ENCODE results near the gene RGS12. TPM values are rescaled to one million over a fixed set of nuclear protein-coding genes. Genes with fewer than 3 reads are reported as not detected.

RGS12 gene
- total RNA-seq, 1 experiment from 2014 or later: 16.9 TPM

- H3K9ac ChIP-seq (ENCODE audit: extremely low read depth, insufficient read length, low read length): no peak overlapping the region
- peaks cover 41 to 58% of the 10 kb centered on the region in 2 experiments for H3K4me1 Mint-ChIP-seq
- peak overlapping the region in 1 of 3 experiments; percentile 75; a peak in 1 of 7 replicates for H3K27ac Mint-ChIP-seq
- no peak overlapping the region; the same call in 1 of the 2 replicates for H3K14ac ChIP-seq (ENCODE audit: insufficient read depth, low read length)
- peaks cover 16% of the 10 kb centered on the region for H3K23me2 ChIP-seq (ENCODE audit: insufficient read length, low read depth, low read length, poor library complexity, severe bottlenecking)
- H3K79me2 ChIP-seq (ENCODE audit: insufficient read depth, low read length): no peaks in the 10 kb centered on the region
- H4K5ac ChIP-seq (ENCODE audit: insufficient read length, low read depth, low read length): no peak overlapping the region
- H2BK20ac ChIP-seq (ENCODE audit: low read depth, low read length, poor library complexity, severe bottlenecking): no peak overlapping the region
- no peak overlapping the region for H3K18ac ChIP-seq (ENCODE audit: insufficient read length, low read depth, low read length)
- WGBS (ENCODE audit: extremely low coverage, insufficient read length, low lambda C conversion rate): no CpG with 5 or more reads among the region's 12 CpGs
- peaks cover 3% of the 10 kb centered on the region for H4K20me1 ChIP-seq (ENCODE audit: control insufficient read depth, insufficient read depth, insufficient read length)
- H3T11ph ChIP-seq (ENCODE audit: low read length): no peak overlapping the region
- H2BK5ac ChIP-seq (ENCODE audit: insufficient read length, low read length): no peak overlapping the region
- no peak overlapping the region for H2AK5ac ChIP-seq (ENCODE audit: insufficient read length, low read length)
- H3K56ac ChIP-seq (ENCODE audit: insufficient read length, low read depth, low read length): no peak overlapping the region
- no peak overlapping the region for H2BK120ac ChIP-seq (ENCODE audit: low read depth, low read length, poor library complexity, severe bottlenecking)
- no peaks in the 10 kb centered on the region for H3K9me3 ChIP-seq (ENCODE audit: control insufficient read depth, low read depth, low read length)
- no peak for TF ChIP-seq CTCF (conservative IDR thresholded peaks at IDR 0.05)
- no peak for DNase-seq
- H3K4ac ChIP-seq (ENCODE audit: low read depth, low read length): no peak overlapping the region
- H3K23ac ChIP-seq (ENCODE audit: insufficient read length, low read depth, low read length): no peak overlapping the region
- H2AFZ ChIP-seq (ENCODE audit: low read length): no peak overlapping the region
- H4K8ac ChIP-seq (replicated peaks; ENCODE audit: insufficient read length, low read depth, low read length): no peak overlapping the region
- no peak overlapping the region for H3K27ac ChIP-seq (ENCODE audit: insufficient read length, low read depth, low read length)
- H4K91ac ChIP-seq (ENCODE audit: insufficient read length, low read depth, low read length): no peak overlapping the region
- no peaks in the 10 kb centered on the region for H3K79me1 ChIP-seq (ENCODE audit: insufficient read depth, low read depth, low read length, poor library complexity, severe bottlenecking)
- H3K4me1 ChIP-seq (ENCODE audit: insufficient read depth, low read length): no peaks in the 10 kb centered on the region
- no peaks in the 10 kb centered on the region; the same call in 1 of the 2 replicates for H3K27me3 ChIP-seq (ENCODE audit: insufficient read depth, low read length)
- no peak overlapping the region for H2BK12ac ChIP-seq (ENCODE audit: insufficient read length, low read depth, low read length)
- H3K27me3 Mint-ChIP-seq (ENCODE audit: low read depth): peaks cover 12% of the 10 kb centered on the region
- H2BK15ac ChIP-seq (ENCODE audit: low read depth, low read length): no peak overlapping the region
- H3K9me3 Mint-ChIP-seq: no peaks in the 10 kb centered on the region
- no peak overlapping the region for H3K4me2 ChIP-seq (ENCODE audit: insufficient read depth, insufficient read length, low read length)
- H3K4me3 Mint-ChIP-seq: no peak overlapping the region
- no peaks in the 10 kb centered on the region; a peak in 1 of 7 replicates for H3K36me3 Mint-ChIP-seq (ENCODE audit: insufficient read depth in 1 of 3, low read depth in 3 of 3)
Measured at GRCh38 chr4:3295837-3296624, 3.2 kb downstream of the RGS12 start.

All from H9 (cell line).